SK-N-SH (cell line): Measurements from ENCODE around the gene IGF1R.

Source experiments
- JUND ChIP-seq: IDR thresholded peaks from 2 replicates; pipeline ENCODE4 v1.4.0; 2012
- TAF1 ChIP-seq: IDR thresholded peaks from 2 replicates; pipeline ENCODE4 v1.6.1; 2012; ENCODE audit warnings: low read depth, mild to moderate bottlenecking, low read length, moderate library complexity, borderline replicate concordance
- TF ChIP-seq, protein P1 (sequence below): fragments of 200-600 bp; sonication (generic); IDR thresholded peaks from 2 replicates; pipeline ENCODE4 v1.6.1; 2017; ENCODE audit warnings: antibody characterized with exemption, mild to moderate bottlenecking, moderate library complexity
- TF ChIP-seq, protein P2 (sequence below): IDR thresholded peaks from 2 replicates; pipeline ENCODE4; 2012

- TF ChIP-seq, protein P1, sequence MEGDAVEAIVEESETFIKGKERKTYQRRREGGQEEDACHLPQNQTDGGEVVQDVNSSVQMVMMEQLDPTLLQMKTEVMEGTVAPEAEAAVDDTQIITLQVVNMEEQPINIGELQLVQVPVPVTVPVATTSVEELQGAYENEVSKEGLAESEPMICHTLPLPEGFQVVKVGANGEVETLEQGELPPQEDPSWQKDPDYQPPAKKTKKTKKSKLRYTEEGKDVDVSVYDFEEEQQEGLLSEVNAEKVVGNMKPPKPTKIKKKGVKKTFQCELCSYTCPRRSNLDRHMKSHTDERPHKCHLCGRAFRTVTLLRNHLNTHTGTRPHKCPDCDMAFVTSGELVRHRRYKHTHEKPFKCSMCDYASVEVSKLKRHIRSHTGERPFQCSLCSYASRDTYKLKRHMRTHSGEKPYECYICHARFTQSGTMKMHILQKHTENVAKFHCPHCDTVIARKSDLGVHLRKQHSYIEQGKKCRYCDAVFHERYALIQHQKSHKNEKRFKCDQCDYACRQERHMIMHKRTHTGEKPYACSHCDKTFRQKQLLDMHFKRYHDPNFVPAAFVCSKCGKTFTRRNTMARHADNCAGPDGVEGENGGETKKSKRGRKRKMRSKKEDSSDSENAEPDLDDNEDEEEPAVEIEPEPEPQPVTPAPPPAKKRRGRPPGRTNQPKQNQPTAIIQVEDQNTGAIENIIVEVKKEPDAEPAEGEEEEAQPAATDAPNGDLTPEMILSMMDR: no peak
- TF ChIP-seq, protein P2, sequence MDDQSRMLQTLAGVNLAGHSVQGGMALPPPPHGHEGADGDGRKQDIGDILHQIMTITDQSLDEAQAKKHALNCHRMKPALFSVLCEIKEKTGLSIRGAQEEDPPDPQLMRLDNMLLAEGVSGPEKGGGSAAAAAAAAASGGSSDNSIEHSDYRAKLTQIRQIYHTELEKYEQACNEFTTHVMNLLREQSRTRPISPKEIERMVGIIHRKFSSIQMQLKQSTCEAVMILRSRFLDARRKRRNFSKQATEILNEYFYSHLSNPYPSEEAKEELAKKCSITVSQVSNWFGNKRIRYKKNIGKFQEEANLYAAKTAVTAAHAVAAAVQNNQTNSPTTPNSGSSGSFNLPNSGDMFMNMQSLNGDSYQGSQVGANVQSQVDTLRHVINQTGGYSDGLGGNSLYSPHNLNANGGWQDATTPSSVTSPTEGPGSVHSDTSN: no peak
- TF ChIP-seq TAF1: no peak
- TF ChIP-seq JUND: no peak
Observed at GRCh38 chr15:98712845-98713584, 64.7 kb downstream of the IGF1R start.
